Caco-2 (cell line): ENCODE measurements around the gene FOXC1. TPM values are rescaled to one million over a fixed set of nuclear protein-coding genes. Genes with fewer than 3 reads are reported as not detected.

Experiments used
- BruUV-seq: library from RNA; stranded (reverse); fragments of 400-500 nt; replicated peaks from 2 replicates; lab custom pipeline; 2021; lab: Mats Ljungman, UMichigan
- CTCF ChIA-PET: fragments of 300-600 bp; sonication (Branson Sonifier 250); formaldehyde crosslinking; loops from one replicate; lab custom pipeline; 2022; ENCODE audit warnings: antibody characterized with exemption; lab: Charles Lee
- POLR2A ChIA-PET: fragments of 300-600 bp; sonication (Branson Sonifier 250); formaldehyde crosslinking; loops from one replicate; lab custom pipeline; 2022; ENCODE audit warnings: antibody characterized with exemption; lab: Charles Lee
- DNase-seq, 2 experiments: peaks; one replicate each; pipeline versions ENCODE4 v3.0.0 to v3.0.0-alpha.2; 2020 to 2022
- H3K27me3 ChIP-seq: replicated peaks from 2 replicates; pipeline ENCODE4 v1.6.0; 2011; ENCODE audit warnings: low read length; ENCODE audit not compliant: control insufficient read depth, insufficient read depth
- H3K36me3 ChIP-seq: 2 replicates; pipeline ENCODE4 v1.5.1; 2011; ENCODE audit warnings: low read length; ENCODE audit not compliant: control insufficient read depth, insufficient read depth
- H3K4me1 ChIP-seq: fragments of 250-450 bp; sonication (Bioruptor Pico); 2 replicates; pipeline ENCODE4 v1.5.1; 2020; ENCODE audit warnings: mild to moderate bottlenecking
- H3K4me3 ChIP-seq: 2 replicates; pipeline ENCODE4 v1.5.1; 2011; ENCODE audit warnings: low read depth, mild to moderate bottlenecking, control low read depth, low read length
- H3K9me3 ChIP-seq: fragments of 250-450 bp; sonication (Bioruptor Pico); 2 replicates; pipeline ENCODE4 v1.5.1; 2020; ENCODE audit warnings: mild to moderate bottlenecking, moderate library complexity
- H3K27ac Mint-ChIP-seq: one replicate; pipeline ENCODE4 v1.8.0; 2022; ENCODE audit warnings: mixed read lengths; ENCODE audit not compliant: unreplicated experiment
- H3K27me3 Mint-ChIP-seq: one replicate; pipeline ENCODE4 v1.8.0; 2022; ENCODE audit warnings: mixed read lengths; ENCODE audit not compliant: insufficient read depth, unreplicated experiment
- H3K36me3 Mint-ChIP-seq: one replicate; pipeline ENCODE4 v1.8.0; 2022; ENCODE audit warnings: mild to moderate bottlenecking, mixed read lengths; ENCODE audit not compliant: insufficient read depth, unreplicated experiment
- H3K4me1 Mint-ChIP-seq: one replicate; pipeline ENCODE4 v1.8.0; 2022; ENCODE audit warnings: low read depth, mixed read lengths; ENCODE audit not compliant: unreplicated experiment
- H3K4me3 Mint-ChIP-seq: one replicate; pipeline ENCODE4 v1.8.0; 2022; ENCODE audit warnings: mild to moderate bottlenecking, moderate library complexity, mixed read lengths; ENCODE audit not compliant: unreplicated experiment
- H3K9me3 Mint-ChIP-seq: one replicate; pipeline ENCODE4 v1.8.0; 2022; ENCODE audit warnings: mixed read lengths; ENCODE audit not compliant: unreplicated experiment
- CTCF ChIP-seq, 2 experiments: fragments of 200-600 bp in 1 of 2; IDR thresholded peaks; 1 replicate in 1 of 2; 2 replicates in 1 of 2; pipeline versions ENCODE4 v1.5.1 to v1.8.0; 2011 to 2022; ENCODE audit warnings: antibody characterized with exemption in 1 of 2, control low read depth in 1 of 2, inconsistent platforms in 1 of 2, low read depth in 1 of 2, low read length in 1 of 2, mild to moderate bottlenecking in 1 of 2, moderate library complexity in 1 of 2; ENCODE audit not compliant: insufficient read depth in 1 of 2, severe bottlenecking in 1 of 2, unreplicated experiment in 1 of 2
- intact Hi-C: fragments of 100-400 bp; cut with micrococcal nuclease; formaldehyde crosslinking; loops from one replicate; pipeline ENCODE4 v1.10.0; 2022; ENCODE audit not compliant: unreplicated experiment
- total RNA-seq: library from RNA; stranded (reverse); gene quantifications from 2 replicates; pipeline ENCODE4 v1.2.3, GENCODE V29; 2022

The FOXC1 gene
- total RNA-seq, 1 experiment from 2014 or later = 6.8 TPM

DNA sequence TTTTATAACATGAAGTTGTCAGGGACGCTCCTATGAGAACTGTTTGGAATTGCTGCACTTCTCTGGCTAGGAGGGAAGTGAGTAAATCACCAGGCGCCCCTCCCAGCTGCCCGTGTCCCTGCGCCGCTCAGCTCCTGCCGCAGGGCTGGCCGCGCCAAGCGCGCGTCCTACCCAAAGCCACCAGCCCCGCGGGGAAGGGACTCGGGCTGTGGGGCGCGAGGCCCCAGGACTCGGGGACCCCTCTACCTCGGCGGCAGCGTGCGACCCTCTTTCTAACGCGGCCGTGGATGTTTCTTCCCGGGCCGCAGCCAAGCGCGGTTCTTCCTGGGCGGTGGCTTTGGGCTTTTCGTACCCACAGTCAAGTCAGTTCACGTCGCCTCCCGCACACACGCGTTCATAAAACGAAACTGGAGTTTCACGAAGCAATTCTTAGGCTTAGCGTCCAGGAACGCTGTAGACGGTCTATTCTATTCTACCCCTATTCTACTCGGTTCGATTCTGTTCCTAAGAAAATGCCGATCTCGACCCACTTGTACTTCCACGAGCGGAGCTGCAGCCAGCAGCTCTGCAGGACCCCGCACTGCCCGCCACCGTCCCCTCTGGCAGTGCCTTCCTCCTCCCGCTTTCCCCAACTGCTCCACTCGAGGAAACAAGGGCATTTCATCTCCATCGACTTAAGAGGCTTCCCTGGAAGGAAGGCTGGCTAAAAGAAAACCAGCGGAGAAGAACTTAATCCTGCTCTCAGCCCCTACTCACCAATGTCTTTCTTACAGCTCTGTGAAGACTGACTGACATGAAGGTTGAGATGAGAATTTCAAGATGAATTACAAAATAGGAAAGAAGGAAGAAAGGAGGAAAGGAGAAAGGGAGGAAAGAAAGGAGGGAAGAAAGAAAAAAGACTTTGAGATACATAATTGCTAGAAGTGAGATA is 15.4 kb downstream of the FOXC1 start:
- Histone ChIP-seq H3K4me1 (peaks cover 2% of the 10 kb centered on the region), H3K36me3 (no peaks in the 10 kb centered on the region), H3K27me3 (no peaks in the 10 kb centered on the region), H3K9me3 (no peaks in the 10 kb centered on the region), H3K4me3 (no peak overlapping the region)
- Mint-ChIP-seq H3K4me1 (no peaks in the 10 kb centered on the region), H3K4me3 (no peak overlapping the region), H3K27me3 (no peaks in the 10 kb centered on the region), H3K36me3 (no peaks in the 10 kb centered on the region), H3K9me3 (no peaks in the 10 kb centered on the region), H3K27ac (no peak overlapping the region)
- CTCF ChIA-PET = interaction anchor here (0.8 kb wide), 1 partner anchor 13 kb away, joined by 3 read pairs; no protein-coding TSS in a partner anchor
- POLR2A ChIA-PET = no interaction called here
- BruUV-seq = no TSS peak
- intact Hi-C loops = no loop called here
- no peak for TF ChIP-seq CTCF (IDR thresholded peaks at IDR 0.05; ENCODE audit: insufficient read depth in 1 of 2, low read depth in 1 of 2, low read length in 1 of 2, severe bottlenecking in 1 of 2, unreplicated experiment in 1 of 2)
- no peak for DNase-seq

GRCh38 chr6:1625794-1626435 is 16.2 kb downstream of the FOXC1 start:
- Histone ChIP-seq H3K27me3 (no peaks in the 10 kb centered on the region), H3K4me1 (peaks cover 10% of the 10 kb centered on the region), H3K36me3 (no peaks in the 10 kb centered on the region), H3K4me3 (no peak overlapping the region), H3K9me3 (no peaks in the 10 kb centered on the region)
- no TSS peak for BruUV-seq
- Mint-ChIP-seq H3K4me3 (no peak overlapping the region), H3K9me3 (no peaks in the 10 kb centered on the region), H3K27ac (no peak overlapping the region), H3K36me3 (no peaks in the 10 kb centered on the region), H3K4me1 (peaks cover 7% of the 10 kb centered on the region), H3K27me3 (no peaks in the 10 kb centered on the region)
- CTCF ChIA-PET = interaction anchor here (0.8 kb wide), 1 partner anchor 14 kb away, joined by 3 read pairs; no protein-coding TSS in a partner anchor
- POLR2A ChIA-PET = no interaction called here
- no peak for DNase-seq
- TF ChIP-seq CTCF (IDR thresholded peaks at IDR 0.05; ENCODE audit: insufficient read depth in 1 of 2, low read depth in 1 of 2, low read length in 1 of 2, severe bottlenecking in 1 of 2, unreplicated experiment in 1 of 2) = no peak
- intact Hi-C loops = no loop called here

DNA sequence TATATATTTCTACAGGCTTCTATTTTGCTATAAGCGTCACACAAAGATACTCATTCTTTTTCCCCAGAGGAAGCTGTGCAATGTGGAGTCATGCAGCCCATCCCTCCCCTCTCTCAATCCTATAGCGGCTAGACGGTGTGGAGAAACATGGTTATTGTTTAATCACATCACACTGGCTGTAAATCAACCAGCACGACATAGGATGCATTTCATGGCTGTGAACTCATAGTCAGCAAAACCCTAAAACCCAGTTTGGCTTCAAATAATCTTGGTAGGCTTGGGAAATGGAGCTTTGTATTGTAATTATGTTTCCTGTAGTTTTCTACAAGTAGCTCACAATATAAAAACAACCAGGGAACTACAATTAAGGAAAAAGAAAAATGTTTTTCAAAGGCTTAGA is 16.8 kb downstream of the FOXC1 start:
- Mint-ChIP-seq H3K27ac (no peak overlapping the region), H3K36me3 (no peaks in the 10 kb centered on the region), H3K4me3 (no peak overlapping the region), H3K4me1 (peaks cover 8% of the 10 kb centered on the region), H3K9me3 (no peaks in the 10 kb centered on the region), H3K27me3 (no peaks in the 10 kb centered on the region)
- no peak for TF ChIP-seq CTCF (IDR thresholded peaks at IDR 0.05; ENCODE audit: insufficient read depth in 1 of 2, low read depth in 1 of 2, low read length in 1 of 2, severe bottlenecking in 1 of 2, unreplicated experiment in 1 of 2)
- BruUV-seq = no TSS peak
- CTCF ChIA-PET = no interaction called here
- Histone ChIP-seq H3K4me1 (peaks cover 16% of the 10 kb centered on the region), H3K4me3 (no peak overlapping the region), H3K27me3 (no peaks in the 10 kb centered on the region), H3K9me3 (no peaks in the 10 kb centered on the region), H3K36me3 (no peaks in the 10 kb centered on the region)
- intact Hi-C loops = no loop called here
- DNase-seq = no peak
- POLR2A ChIA-PET = no interaction called here
